Transverse colon (tissue), 4 donors: ENCODE results near the gene SEBOX.

Experiments
- EP300 ChIP-seq: sonication (generic); formaldehyde crosslinking; IDR thresholded peaks from one replicate; pipeline ENCODE4 v1.6.1; 2017; ENCODE audit warnings: antibody characterized with exemption, low read depth
- POLR2A ChIP-seq: fragments of 450-650 bp; IDR thresholded peaks from one replicate; pipeline ENCODE4 v1.6.1; 2016; ENCODE audit warnings: antibody characterized with exemption, mild to moderate bottlenecking, moderate library complexity
- POLR2AphosphoS5 ChIP-seq, 3 donors: sonication (generic); formaldehyde crosslinking; IDR thresholded peaks; one replicate each; pipeline ENCODE4 v1.6.1; 2016; ENCODE audit warnings: antibody characterized with exemption in 3 of 3
- TF ChIP-seq, protein P1 (sequence below), 5 experiments: fragments of 200-600 bp in 3 of 5; fragments of 450-650 bp in 2 of 5; sonication (generic) in 3 of 5; IDR thresholded peaks; 1 replicate in 2 of 5; 2 replicates in 3 of 5; pipeline ENCODE4 v1.5.1; 2016 to 2017; ENCODE audit warnings: antibody characterized with exemption in 5 of 5, inconsistent platforms in 3 of 5, mild to moderate bottlenecking in 2 of 5, moderate library complexity in 1 of 5

DNA sequence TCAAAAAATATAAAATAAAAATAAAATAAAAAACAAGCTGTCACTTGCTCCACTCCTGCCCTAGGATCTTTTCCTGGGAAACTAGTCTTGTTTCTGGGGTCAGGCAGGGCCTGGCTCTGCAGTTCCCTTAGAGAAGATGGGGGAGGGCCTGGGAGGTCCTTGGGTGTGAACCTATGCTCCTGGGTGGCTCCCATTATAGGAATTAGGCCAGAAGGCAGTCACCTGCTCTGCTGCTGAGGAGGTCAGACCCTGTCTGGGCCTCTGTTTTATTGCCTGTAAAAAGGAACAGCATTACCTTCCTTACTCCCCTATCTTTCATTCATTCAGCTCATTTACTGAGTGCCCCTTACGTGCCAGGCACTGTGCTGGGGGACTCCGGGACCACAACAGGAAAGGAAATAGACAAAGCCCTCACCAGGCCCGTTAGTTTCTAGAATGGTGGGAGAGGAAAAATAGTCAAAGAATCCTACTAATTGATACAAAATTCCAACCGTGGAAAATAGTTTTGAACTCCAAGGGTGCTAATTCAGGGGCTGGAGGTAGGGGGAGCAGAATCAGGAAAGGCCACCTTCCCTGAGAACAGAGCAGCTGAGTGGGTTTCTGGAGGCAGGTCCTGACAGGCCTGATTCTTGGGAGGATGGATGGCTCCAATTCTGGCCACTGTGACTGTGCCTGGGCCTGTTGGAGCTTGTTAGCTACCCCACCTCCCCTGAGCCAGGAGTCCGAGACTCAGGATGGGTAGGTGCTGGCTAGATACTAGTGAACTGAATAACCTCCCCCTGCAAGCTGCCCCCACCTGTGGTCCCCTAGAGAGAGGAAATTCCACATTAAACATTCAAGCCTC, 42.4 kb upstream of the SEBOX start:
- no peak for TF ChIP-seq POLR2AphosphoS5 (IDR thresholded peaks at IDR 0.05)
- TF ChIP-seq, protein P1, sequence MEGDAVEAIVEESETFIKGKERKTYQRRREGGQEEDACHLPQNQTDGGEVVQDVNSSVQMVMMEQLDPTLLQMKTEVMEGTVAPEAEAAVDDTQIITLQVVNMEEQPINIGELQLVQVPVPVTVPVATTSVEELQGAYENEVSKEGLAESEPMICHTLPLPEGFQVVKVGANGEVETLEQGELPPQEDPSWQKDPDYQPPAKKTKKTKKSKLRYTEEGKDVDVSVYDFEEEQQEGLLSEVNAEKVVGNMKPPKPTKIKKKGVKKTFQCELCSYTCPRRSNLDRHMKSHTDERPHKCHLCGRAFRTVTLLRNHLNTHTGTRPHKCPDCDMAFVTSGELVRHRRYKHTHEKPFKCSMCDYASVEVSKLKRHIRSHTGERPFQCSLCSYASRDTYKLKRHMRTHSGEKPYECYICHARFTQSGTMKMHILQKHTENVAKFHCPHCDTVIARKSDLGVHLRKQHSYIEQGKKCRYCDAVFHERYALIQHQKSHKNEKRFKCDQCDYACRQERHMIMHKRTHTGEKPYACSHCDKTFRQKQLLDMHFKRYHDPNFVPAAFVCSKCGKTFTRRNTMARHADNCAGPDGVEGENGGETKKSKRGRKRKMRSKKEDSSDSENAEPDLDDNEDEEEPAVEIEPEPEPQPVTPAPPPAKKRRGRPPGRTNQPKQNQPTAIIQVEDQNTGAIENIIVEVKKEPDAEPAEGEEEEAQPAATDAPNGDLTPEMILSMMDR (IDR thresholded peaks at IDR 0.05) = no peak
- no peak for TF ChIP-seq POLR2A
- TF ChIP-seq EP300 = no peak
